ENCODE data around the gene KCNQ1.

The KCNQ1 gene

DNA sequence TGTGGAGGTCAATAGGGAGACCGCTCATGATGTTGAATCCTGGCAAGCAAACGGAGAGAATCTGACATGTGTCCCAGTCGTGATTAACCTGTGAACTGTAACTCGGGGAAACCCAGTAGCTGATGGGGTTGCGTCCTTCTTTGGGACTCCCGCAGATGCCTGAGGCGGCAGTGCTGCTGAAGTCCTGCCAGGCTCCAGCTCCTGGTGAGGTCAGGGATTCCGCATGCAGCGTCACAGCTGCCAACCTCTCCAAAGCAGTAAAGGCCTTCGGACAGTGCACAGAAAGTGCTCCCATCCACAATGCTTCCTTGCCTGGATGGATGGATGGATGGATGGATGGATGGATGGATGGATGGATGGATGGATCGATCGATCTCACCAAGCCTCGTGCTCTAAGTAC is 13.5 kb downstream of the KCNQ1 start:
- Histone ChIP-seq H4K20me1 (peaks cover 51% of the 10 kb centered on the region), H3K27ac (no peak overlapping the region), H3K4me3 (no peak overlapping the region), H3K27me3 (no peaks in the 10 kb centered on the region), H3K4me2 (no peak overlapping the region), H3K4me1 (peaks cover 36% of the 10 kb centered on the region), H3K36me3 (no peaks in the 10 kb centered on the region), H3K9ac (no peak overlapping the region), H3K9me3 (peaks cover 11% of the 10 kb centered on the region; the same call in 1 of the 2 replicates)
- no peak for TF ChIP-seq Cebpa-rat (IDR thresholded peaks at IDR 0.05)

DNA sequence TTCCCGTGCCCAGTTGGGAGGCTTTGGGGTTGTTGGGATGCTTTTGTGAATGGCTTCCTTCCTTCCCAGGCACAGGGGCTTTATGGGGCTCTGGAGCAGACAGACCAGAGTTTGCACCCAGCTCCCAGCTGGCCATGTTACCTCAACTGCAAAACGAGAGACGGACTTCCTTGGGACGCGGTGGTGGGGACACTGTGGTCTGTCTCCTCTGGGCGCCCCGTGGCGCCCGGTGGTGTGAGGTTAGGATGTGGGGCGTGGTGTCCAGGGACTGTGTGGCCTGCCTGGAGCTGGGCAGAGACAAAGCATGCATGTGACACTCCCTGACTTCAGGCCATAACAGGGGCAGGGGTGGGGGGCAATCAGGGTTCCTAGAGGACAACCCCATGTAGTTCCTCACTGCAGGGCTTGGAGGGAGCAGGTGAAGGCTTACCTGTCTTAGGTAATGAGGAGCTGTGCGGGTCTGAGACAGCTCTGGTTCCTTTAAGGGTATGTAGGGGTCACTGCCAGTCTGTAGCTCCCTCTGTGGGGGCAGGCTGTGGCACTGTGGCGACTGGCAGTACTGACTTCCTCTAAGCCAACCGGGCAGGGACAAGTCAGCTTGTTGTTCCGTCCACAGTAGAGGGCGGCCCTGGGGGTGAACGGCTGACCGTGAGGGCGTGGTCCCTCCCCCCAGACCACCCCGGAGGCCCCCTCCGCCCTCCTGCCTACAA is 14.4 kb downstream of the KCNQ1 start:
- Histone ChIP-seq H3K4me3 (no peak overlapping the region), H3K36me3 (no peaks in the 10 kb centered on the region), H3K27ac (no peak overlapping the region), H4K20me1 (peaks cover 59% of the 10 kb centered on the region), H3K9me3 (peaks cover 6% of the 10 kb centered on the region; the same call in 1 of the 2 replicates), H3K4me1 (peaks cover 45% of the 10 kb centered on the region), H3K4me2 (peak overlapping the region; percentile 36; the same call in 1 of the 2 replicates), H3K27me3 (no peaks in the 10 kb centered on the region), H3K9ac (no peak overlapping the region)
- TF ChIP-seq Cebpa-rat (IDR thresholded peaks at IDR 0.05) = no peak

DNA sequence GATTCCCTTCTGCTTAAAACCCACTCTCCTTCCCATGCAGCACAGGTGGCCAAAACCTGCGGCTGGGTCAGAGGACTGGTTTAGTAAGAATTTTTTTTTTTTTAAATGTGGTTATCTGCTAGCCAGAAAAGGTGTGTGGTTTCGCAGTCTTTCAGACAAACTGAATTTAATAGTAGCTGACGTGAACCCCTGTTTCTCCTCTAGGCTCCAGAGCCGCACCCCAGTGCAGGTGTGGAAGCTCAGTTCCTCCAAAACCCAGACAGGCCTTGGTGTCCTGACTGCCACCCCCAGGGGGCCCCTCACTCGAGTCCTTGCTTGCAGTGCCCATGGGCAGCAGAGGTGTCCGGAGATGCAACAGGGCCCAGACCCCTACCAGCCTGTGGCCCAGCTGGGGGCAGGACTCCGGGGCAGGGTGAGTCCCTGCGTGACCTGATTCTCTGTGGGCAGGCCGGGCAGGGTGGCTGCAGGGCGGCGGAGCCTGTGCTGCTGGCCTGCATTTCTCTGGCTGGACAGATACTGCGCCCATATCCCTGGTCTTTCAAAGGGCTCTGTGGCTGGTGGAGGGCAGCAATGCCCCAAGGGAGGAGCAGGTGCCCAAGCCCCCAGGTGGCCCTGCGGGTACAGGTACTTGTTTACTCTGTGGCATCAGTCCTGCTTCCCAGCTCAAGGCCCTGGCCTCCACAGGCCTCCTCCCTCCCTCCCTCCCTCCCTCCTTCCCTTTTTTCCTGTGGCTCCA is 15.2 kb downstream of the KCNQ1 start:
- Histone ChIP-seq H3K27ac (no peak overlapping the region), H3K4me3 (no peak overlapping the region), H3K4me2 (no peak overlapping the region; the same call in 1 of the 2 replicates), H3K4me1 (peaks cover 53% of the 10 kb centered on the region), H4K20me1 (peaks cover 67% of the 10 kb centered on the region), H3K9ac (no peak overlapping the region), H3K9me3 (peaks cover 6% of the 10 kb centered on the region; the same call in 1 of the 2 replicates), H3K27me3 (no peaks in the 10 kb centered on the region), H3K36me3 (no peaks in the 10 kb centered on the region)
- TF ChIP-seq Cebpa-rat (IDR thresholded peaks at IDR 0.05) = no peak

DNA sequence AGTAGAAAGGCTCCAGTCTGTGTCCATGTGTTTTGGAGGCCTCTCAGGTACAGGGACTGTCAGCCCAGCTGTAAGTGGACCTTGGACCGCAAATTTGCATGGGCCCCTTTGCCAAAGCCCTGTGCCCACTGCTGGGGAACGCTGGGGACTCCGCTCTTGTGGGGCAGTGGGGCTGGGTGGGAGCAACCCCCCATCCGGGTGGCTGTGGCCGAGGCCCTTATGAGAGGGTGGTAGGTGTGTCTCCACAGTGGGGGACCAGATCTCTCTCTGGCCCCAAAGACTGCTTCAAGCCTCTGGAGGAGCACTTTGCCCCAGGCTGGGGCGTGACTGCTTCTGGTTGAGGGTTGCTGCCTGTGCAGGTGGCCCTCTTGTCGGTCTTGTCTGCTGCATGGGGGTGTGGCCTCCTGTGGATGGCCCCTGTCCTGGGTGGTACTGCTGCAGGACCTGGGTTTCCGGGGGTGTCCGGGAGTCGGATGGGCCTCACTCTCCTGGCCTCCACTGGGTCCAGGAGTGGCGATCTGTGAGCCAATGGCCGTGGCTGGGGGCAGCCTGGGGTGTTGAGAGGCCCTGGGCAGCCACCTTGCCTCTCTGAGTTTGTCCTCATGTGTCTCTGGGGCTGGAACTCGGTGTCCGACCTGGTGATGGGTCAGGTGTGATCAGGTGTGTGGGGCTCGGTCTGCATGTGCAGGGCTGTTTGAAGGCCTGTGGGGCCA is 15.9 kb downstream of the KCNQ1 start:
- no peak overlapping the region for H3K4me2 ChIP-seq
- H3K4me1 ChIP-seq = peaks cover 60% of the 10 kb centered on the region
- peaks cover 3% of the 10 kb centered on the region; the same call in 1 of the 2 replicates for H3K9me3 ChIP-seq
- H3K27me3 ChIP-seq = peaks cover 5% of the 10 kb centered on the region; the same call in 1 of the 2 replicates
- H4K20me1 ChIP-seq = peaks cover 74% of the 10 kb centered on the region
- no peak overlapping the region for H3K9ac ChIP-seq
- no peak for TF ChIP-seq Cebpa-rat (IDR thresholded peaks at IDR 0.05)
- H3K27ac ChIP-seq = no peak overlapping the region
- no peak overlapping the region for H3K4me3 ChIP-seq
- no peaks in the 10 kb centered on the region for H3K36me3 ChIP-seq

DNA sequence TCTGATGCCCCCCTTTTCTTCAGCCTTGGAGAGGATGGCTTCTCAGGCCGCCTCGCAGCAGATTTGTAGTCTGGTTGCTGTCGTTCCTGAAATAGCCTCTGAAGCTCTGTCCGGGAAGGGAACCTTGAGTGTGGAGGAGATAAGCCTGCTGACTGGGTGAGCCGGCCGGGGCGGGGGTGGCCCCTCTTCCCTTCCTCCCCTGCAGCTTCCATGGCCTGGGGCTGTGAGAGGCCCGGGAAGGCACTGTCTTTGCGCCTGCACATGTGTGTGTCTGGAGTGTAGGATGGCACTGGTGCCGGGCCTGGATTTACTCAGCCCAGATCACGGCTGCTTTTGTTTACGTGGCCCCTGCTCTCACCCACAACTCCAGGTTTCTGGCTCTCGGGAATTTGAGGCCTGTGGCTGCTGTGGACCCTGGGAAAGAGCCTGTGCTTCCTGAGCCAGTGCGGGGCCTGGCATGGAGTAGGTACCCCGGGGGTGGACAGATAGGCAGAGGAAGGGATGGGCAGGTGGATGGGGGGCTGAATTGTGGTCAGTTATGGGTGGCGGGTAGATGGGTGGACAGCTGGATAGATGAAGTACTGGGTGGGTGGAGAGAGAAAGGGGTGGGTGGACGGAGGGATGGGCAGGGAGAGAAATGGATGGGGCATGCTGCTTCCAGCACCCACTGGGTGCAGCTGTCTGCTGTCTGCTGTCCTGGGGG is 16.6 kb downstream of the KCNQ1 start:
- Histone ChIP-seq H3K4me3 (no peak overlapping the region), H3K4me1 (peaks cover 67% of the 10 kb centered on the region), H4K20me1 (peaks cover 82% of the 10 kb centered on the region), H3K27me3 (peaks cover 12% of the 10 kb centered on the region; the same call in 1 of the 2 replicates), H3K4me2 (peak overlapping the region; percentile 86; the same call in 1 of the 2 replicates), H3K9me3 (no peaks in the 10 kb centered on the region), H3K27ac (no peak overlapping the region), H3K9ac (no peak overlapping the region), H3K36me3 (no peaks in the 10 kb centered on the region)
- TF ChIP-seq Cebpa-rat (IDR thresholded peaks at IDR 0.05) = no peak

DNA sequence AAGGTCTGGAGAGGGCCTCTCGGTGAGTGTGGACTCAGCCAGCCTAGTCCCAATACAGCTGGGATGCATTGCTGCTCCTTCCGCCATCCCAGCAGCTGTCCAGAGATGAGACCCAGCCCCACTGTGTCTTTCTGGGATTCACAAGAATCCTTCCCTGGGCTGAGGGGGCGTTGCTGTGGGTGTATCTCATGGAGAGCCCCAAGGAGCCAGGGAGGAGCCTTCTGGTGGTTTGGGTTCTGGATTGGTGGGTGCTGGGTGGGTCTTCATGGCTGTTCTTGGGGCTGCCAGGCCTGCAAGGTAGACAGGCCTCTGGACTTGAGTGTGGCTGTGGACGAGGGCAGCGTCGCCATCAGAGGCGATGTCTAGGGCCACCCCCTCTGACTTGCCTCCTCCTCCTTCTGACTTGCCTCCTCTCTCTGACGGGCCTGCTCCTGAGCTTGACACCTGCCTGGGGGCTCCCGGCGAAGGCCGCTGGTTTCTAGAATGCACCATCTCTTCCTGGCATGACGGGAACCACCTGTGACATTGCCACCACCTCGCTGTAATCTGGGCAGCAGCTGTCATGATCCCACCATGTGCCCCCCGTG is 17.2 kb downstream of the KCNQ1 start:
- H3K9me3 ChIP-seq = no peaks in the 10 kb centered on the region
- H3K27me3 ChIP-seq = peaks cover 15% of the 10 kb centered on the region; the same call in 1 of the 2 replicates
- no peak overlapping the region for H3K27ac ChIP-seq
- no peaks in the 10 kb centered on the region for H3K36me3 ChIP-seq
- H3K4me1 ChIP-seq = peaks cover 74% of the 10 kb centered on the region
- peak overlapping the region; percentile 86 for H3K4me2 ChIP-seq
- TF ChIP-seq Cebpa-rat (IDR thresholded peaks at IDR 0.05) = no peak
- H3K4me3 ChIP-seq = no peak overlapping the region
- H4K20me1 ChIP-seq = peaks cover 88% of the 10 kb centered on the region
- H3K9ac ChIP-seq = no peak overlapping the region

DNA sequence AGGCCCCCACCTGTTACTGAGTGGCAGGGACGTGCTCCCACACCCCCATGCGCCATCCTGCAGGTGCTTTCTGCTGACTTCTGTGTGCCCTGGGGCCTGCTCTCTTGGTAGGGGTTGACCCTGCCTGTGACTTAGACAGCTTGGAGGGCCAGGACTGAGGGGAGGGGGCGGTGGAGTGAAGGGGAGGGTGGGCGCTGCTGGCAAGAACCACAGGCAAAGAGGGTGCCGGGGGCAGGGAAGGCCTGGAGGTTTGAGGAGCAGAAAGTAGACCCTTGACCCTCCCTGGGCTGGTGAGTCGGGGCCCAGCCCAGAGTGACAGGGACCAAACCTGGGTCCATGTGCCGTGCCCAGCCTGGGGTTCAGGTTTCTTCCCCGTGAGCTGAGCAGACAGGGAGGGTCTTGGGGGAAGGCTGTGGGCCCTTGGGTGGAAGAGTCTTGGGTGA is 17.8 kb downstream of the KCNQ1 start:
- Histone ChIP-seq H3K9me3 (no peaks in the 10 kb centered on the region), H3K9ac (no peak overlapping the region), H3K27ac (no peak overlapping the region), H3K4me1 (peaks cover 79% of the 10 kb centered on the region), H3K4me3 (no peak overlapping the region), H4K20me1 (peaks cover 93% of the 10 kb centered on the region), H3K4me2 (peak overlapping the region; percentile 86), H3K27me3 (peaks cover 15% of the 10 kb centered on the region; the same call in 1 of the 2 replicates), H3K36me3 (no peaks in the 10 kb centered on the region)
- TF ChIP-seq Cebpa-rat (IDR thresholded peaks at IDR 0.05) = no peak

DNA sequence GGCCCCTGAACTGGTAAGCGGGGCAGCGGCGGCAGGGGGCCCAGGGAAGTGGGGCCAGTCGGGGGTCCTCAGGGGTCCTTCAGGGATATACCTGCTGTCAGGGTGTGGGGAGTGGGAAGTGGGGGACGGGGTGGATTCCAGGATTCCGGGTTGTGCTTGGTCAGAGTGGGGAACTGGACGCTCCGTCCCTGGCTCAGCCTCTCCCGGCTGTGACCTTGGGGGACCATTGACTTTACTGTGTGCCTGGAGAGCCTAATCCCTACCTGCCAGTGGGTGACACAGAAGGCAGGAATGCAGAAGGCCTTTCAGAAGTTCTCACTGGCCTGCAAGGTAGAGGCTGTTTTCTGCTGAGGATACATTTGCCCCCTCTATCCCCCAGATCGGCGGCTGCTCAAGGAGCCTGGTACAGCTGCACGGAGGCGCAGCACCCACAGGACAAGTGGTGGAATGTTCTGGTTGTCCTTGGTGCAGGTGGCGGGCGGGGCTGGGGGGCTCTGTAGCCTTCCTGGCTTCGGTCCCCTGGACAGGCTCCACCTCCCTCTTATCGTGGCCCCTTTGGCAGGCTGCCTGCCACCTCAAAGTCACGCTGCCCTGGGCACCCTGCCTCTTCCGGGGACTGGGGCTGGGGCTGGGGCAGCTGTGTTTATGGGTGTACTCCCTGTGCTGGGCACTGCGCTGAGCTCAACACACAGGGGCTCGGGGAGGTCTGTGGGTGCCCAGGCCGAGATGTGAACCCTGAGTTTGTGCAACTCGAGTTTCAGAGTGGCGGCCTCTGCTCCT is 18.4 kb downstream of the KCNQ1 start:
- peaks cover 85% of the 10 kb centered on the region for H3K4me1 ChIP-seq
- no peak overlapping the region for H3K4me3 ChIP-seq
- H3K36me3 ChIP-seq = no peaks in the 10 kb centered on the region
- H4K20me1 ChIP-seq = peaks cover 94% of the 10 kb centered on the region
- H3K9me3 ChIP-seq = no peaks in the 10 kb centered on the region
- no peak for TF ChIP-seq Cebpa-rat (IDR thresholded peaks at IDR 0.05)
- H3K27ac ChIP-seq = no peak overlapping the region
- H3K27me3 ChIP-seq = peaks cover 21% of the 10 kb centered on the region; the same call in 1 of the 2 replicates
- H3K4me2 ChIP-seq = peak overlapping the region; percentile 86
- no peak overlapping the region for H3K9ac ChIP-seq

Measured in BLaER1 (cell line).